ENCODE measurements around the gene ABI2. TPM values are rescaled to one million over a fixed set of nuclear protein-coding genes. Genes with fewer than 3 reads are reported as not detected.

Gene ABI2
- total RNA-seq (2014; rRNA removed; shearing (Covaris generic)), result 28.0 and 30.1 TPM in 2 replicates
- polyA plus RNA-seq (2016; fragmentation: Nextera tagmentation; extraction: Ambion mirVana), result 82.8 and 88.3 TPM in 2 replicates

DNA sequence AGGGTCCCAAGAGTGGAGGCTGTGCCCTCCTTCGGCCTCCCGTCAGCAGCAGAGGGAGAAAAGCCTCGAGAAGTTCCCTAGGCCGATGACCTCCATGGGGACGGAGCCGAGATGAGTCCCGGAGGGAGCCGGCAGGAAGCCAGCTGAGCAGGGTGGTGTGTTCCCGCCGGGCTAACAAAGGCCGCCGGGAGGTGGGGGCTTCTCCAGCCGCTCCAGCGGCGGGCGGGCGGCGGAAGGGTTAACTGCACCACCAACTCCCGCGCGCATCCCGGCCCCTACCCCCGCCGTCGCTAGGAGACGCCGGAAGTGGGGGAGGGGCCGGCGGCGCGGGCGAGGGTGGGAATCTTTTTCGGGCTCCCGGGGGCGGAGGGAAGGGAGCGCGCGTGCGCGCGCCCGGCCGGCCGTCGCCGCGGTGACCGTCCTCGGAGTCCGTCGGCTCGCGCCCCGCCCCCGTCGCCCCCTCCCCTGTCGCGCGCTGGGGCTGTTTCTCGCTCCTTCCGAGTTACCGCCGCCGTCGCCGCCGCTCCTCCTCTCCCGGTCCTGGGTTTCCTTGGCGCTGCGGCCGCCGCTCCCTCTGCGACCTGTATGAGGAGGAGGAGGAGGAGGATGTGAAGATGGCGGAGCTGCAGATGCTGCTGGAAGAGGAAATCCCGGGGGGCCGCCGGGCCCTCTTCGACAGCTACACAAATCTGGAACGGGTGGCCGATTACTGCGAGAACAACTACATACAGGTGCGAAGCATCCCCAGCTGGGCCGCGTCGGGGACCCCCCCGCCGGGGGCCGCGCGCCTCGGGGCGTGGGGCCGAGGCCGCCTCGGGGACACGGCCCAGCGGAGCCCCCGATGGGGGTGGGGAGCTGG lies at the start of gene ABI2:
TSS of gene ABI2 (plus strand) at position 494 of the 859 bp plus-strand sequence. CDS start at position 615, 121 bp downstream.
- Histone ChIP-seq H3K9me3 (ENCODE audit: low read depth) (no peaks in the 10 kb centered on the region), H3K36me3 (ENCODE audit: low read depth) (no peaks in the 10 kb centered on the region), H3K27ac (peak within 1 kb of the TSS; percentile 71), H4K20me1 (ENCODE audit: insufficient read depth) (no peaks in the 10 kb centered on the region), H3K4me3 (peak within 1 kb of the TSS; percentile 100), H3K9ac (peak within 1 kb of the TSS; percentile 87), H3K79me2 (ENCODE audit: insufficient read depth) (peaks cover 49% of the 10 kb centered on the region), H3K9me2 (ENCODE audit: insufficient read depth) (no peaks in the 10 kb centered on the region), H3K4me2 (ENCODE audit: unreplicated experiment) (peak within 1 kb of the TSS; percentile 93), H3F3A (ENCODE audit: insufficient read depth) (peaks cover 32% of the 10 kb centered on the region), H3K27me3 (replicated peaks; ENCODE audit: insufficient read depth) (no peaks in the 10 kb centered on the region), H3K4me1 (ENCODE audit: insufficient read depth) (peaks cover 22% of the 10 kb centered on the region), H2AFZ (peak within 1 kb of the TSS; percentile 84)
- 1 to 2% methylated on average over 49 to 77 of the region's 98 CpGs for WGBS, 2 experiments (ENCODE audit: low coverage in 1 of 2, low lambda C conversion rate in 2 of 2, missing lambda C conversion rate in 2 of 2)
- no peak for TF ChIP-seq EZH2 (IDR thresholded peaks at IDR 0.05; ENCODE audit: insufficient read depth, poor library complexity, severe bottlenecking)
- peak; percentile 85 for DNase-seq
- in situ Hi-C loops (cut with MboI), result no loop called here

- H3K36me3 ChIP-seq (ENCODE audit: low read depth), result peaks cover 71% of the 10 kb centered on the region
- no peak for DNase-seq
These were observed 48.9 kb upstream of the ABI2 start for GRCh38 chr2:203279288-203279687.

GRCh38 chr2:203280428-203281064 lies 47.6 kb upstream of the ABI2 start:
- peak overlapping the region; percentile 43 for H3K27ac ChIP-seq
- H3K9me2 ChIP-seq (ENCODE audit: insufficient read depth), result no peaks in the 10 kb centered on the region
- peaks cover 20% of the 10 kb centered on the region for H3F3A ChIP-seq (ENCODE audit: insufficient read depth)
- H3K9ac ChIP-seq, result no peak overlapping the region
- peak; percentile 46 for DNase-seq
- H3K79me2 ChIP-seq (ENCODE audit: insufficient read depth), result no peaks in the 10 kb centered on the region
- no peaks in the 10 kb centered on the region for H3K27me3 ChIP-seq (replicated peaks; ENCODE audit: insufficient read depth)
- TF ChIP-seq EZH2 (IDR thresholded peaks at IDR 0.05; ENCODE audit: insufficient read depth, poor library complexity, severe bottlenecking) (no peak), EZH2phosphoT487 (IDR thresholded peaks at IDR 0.05; ENCODE audit: insufficient read depth, low read depth) (no peak)
- no peaks in the 10 kb centered on the region for H4K20me1 ChIP-seq (ENCODE audit: insufficient read depth)
- no peak overlapping the region for H3K4me3 ChIP-seq
- in situ Hi-C loops (cut with MboI), result no loop called here
- 70 to 75% methylated on average over 6 of the region's 6 CpGs for WGBS, 2 experiments (ENCODE audit: low coverage in 1 of 2, low lambda C conversion rate in 2 of 2, missing lambda C conversion rate in 2 of 2)
- no peaks in the 10 kb centered on the region for H3K9me3 ChIP-seq (ENCODE audit: low read depth)
- no peak overlapping the region for H2AFZ ChIP-seq
- H3K4me1 ChIP-seq (ENCODE audit: insufficient read depth), result peaks cover 11% of the 10 kb centered on the region
- H3K36me3 ChIP-seq (ENCODE audit: low read depth), result peaks cover 72% of the 10 kb centered on the region
- no peak overlapping the region for H3K4me2 ChIP-seq (ENCODE audit: unreplicated experiment)

More at GRCh38 chr2:203279288-203279687, 48.9 kb upstream of the ABI2 start:
- H3K9me2 ChIP-seq (ENCODE audit: insufficient read depth), result no peaks in the 10 kb centered on the region
- no peaks in the 10 kb centered on the region for H3K9me3 ChIP-seq (ENCODE audit: low read depth)
- no peak overlapping the region for H3K4me2 ChIP-seq (ENCODE audit: unreplicated experiment)
- no peaks in the 10 kb centered on the region for H3K79me2 ChIP-seq (ENCODE audit: insufficient read depth)
- H3F3A ChIP-seq (ENCODE audit: insufficient read depth), result peaks cover 20% of the 10 kb centered on the region
- H3K27me3 ChIP-seq (replicated peaks; ENCODE audit: insufficient read depth), result no peaks in the 10 kb centered on the region
- H3K27ac ChIP-seq, result no peak overlapping the region
- no peak overlapping the region for H3K9ac ChIP-seq
- H2AFZ ChIP-seq, result no peak overlapping the region
- no peaks in the 10 kb centered on the region for H4K20me1 ChIP-seq (ENCODE audit: insufficient read depth)
- H3K4me1 ChIP-seq (ENCODE audit: insufficient read depth), result peaks cover 11% of the 10 kb centered on the region
- in situ Hi-C loops (cut with MboI), result no loop called here
- H3K4me3 ChIP-seq, result no peak overlapping the region
- TF ChIP-seq EZH2phosphoT487 (IDR thresholded peaks at IDR 0.05; ENCODE audit: insufficient read depth, low read depth) (no peak), EZH2 (IDR thresholded peaks at IDR 0.05; ENCODE audit: insufficient read depth, poor library complexity, severe bottlenecking) (no peak)

GRCh38 chr2:203282101-203282500 lies 46.1 kb upstream of the ABI2 start:
- Histone ChIP-seq H3K4me2 (ENCODE audit: unreplicated experiment) (no peak overlapping the region), H3K79me2 (ENCODE audit: insufficient read depth) (no peaks in the 10 kb centered on the region), H3K9me3 (ENCODE audit: low read depth) (no peaks in the 10 kb centered on the region), H3K4me1 (ENCODE audit: insufficient read depth) (peaks cover 11% of the 10 kb centered on the region), H3K4me3 (no peak overlapping the region), H2AFZ (no peak overlapping the region), H3K36me3 (ENCODE audit: low read depth) (peaks cover 79% of the 10 kb centered on the region), H3K9me2 (ENCODE audit: insufficient read depth) (no peaks in the 10 kb centered on the region), H3K9ac (no peak overlapping the region), H3K27me3 (replicated peaks; ENCODE audit: insufficient read depth) (no peaks in the 10 kb centered on the region), H3F3A (ENCODE audit: insufficient read depth) (peaks cover 20% of the 10 kb centered on the region), H3K27ac (no peak overlapping the region), H4K20me1 (ENCODE audit: insufficient read depth) (no peaks in the 10 kb centered on the region)
- DNase-seq, result no peak
- TF ChIP-seq EZH2phosphoT487 (IDR thresholded peaks at IDR 0.05; ENCODE audit: insufficient read depth, low read depth), result no peak
- TF ChIP-seq EZH2 (IDR thresholded peaks at IDR 0.05; ENCODE audit: insufficient read depth, poor library complexity, severe bottlenecking), result no peak
- in situ Hi-C loops (cut with MboI), result no loop called here
- WGBS, 2 experiments (ENCODE audit: low coverage in 1 of 2, low lambda C conversion rate in 2 of 2, missing lambda C conversion rate in 2 of 2), result 97% methylated on average over 7 of the region's 7 CpGs

Data from GM23248 (cell line).